Left hindlimb (tissue), 1 donor: Measurements from ENCODE around the gene NSUN3.
A peak's percentile ranks its signal among the peaks of the same experiment; 100 is the strongest.
"Not testable (repeated sequence)": the region's sequence is repeated elsewhere in the genome, so short reads cannot be mapped to it uniquely, and the experiment has no call there.

Experiments
- DNase-seq: peaks from one replicate; pipeline ENCODE4 v3.0.0-alpha.2; 2018

NSUN3 gene

GRCh38 chr3:94062513-94063404 lies at the start of gene NSUN3, which contains the start of gene DHFR2:
Gene NSUN3, plus strand, starts transcription at chr3:94063061. Its CDS starts 66 bp downstream, at chr3:94063127.
Gene DHFR2, minus strand, starts transcription at chr3:94062916. Its CDS starts 1,405 bp downstream, at chr3:94061511.
- DNase-seq: peak; percentile 96

GRCh38 chr3:94015025-94015424 lies 47.8 kb upstream of the NSUN3 start:
- no peak for DNase-seq

GRCh38 chr3:94019659-94020058 lies 43.2 kb upstream of the NSUN3 start:
- no peak for DNase-seq

GRCh38 chr3:94020293-94020692 lies 42.6 kb upstream of the NSUN3 start:
- DNase-seq: no peak

GRCh38 chr3:94024385-94024784 lies 38.5 kb upstream of the NSUN3 start:
- no peak for DNase-seq

GRCh38 chr3:94026623-94027022 lies 36.2 kb upstream of the NSUN3 start:
- no peak for DNase-seq

GRCh38 chr3:94028093-94028837 lies 34.6 kb upstream of the NSUN3 start, which contains the start of gene STX19:
Gene STX19, minus strand, starts transcription at chr3:94028597. Its CDS starts 13,328 bp downstream, at chr3:94015269.
- DNase-seq: no peak

GRCh38 chr3:94036909-94037507 lies 25.9 kb upstream of the NSUN3 start:
- no peak for DNase-seq

GRCh38 chr3:94043285-94043684 lies 19.6 kb upstream of the NSUN3 start:
- DNase-seq: no peak

DNA sequence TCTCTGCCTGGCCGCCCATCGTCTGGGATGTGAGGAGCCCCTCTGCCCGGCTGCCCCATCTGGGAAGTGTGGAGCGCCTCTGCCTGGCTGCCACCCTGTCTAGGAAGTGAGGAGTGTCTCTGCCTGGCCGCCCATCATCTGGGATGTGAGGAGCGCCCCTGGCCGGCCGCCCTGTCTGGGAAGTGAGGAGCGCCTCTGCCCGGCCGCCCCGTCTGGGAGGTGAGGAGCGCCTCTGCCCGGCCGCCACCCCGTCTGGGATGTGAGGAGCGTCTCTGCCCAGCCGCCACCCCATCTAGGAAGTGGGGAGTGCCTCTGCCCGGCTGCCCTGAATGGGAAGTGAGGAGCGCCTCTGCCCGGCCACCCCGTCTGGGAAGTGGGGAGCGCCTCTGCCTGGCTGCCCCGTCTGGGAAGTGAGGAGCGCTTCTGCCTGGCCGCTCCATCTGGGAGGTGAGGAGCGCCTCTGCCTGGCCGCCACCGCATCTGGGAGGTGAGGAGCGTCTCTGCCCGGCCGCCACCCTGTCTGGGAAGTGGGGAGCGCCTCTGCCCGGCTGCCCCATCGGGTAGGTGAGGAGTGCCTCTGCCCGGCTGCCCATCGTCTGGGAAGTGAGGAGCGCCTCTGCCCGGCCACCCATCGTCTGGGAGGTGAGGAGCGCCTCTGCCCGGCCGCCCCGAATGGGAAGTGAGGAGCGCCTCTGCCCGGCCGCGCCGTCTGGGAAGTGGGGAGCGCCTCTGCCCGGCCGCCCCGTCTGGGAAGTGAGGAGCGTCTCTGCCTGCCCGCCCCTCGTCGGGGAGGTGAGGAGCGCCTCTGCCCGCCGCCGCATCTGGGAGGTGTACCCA lies 18.5 kb upstream of the NSUN3 start:
- not testable (repeated sequence) for DNase-seq

DNA sequence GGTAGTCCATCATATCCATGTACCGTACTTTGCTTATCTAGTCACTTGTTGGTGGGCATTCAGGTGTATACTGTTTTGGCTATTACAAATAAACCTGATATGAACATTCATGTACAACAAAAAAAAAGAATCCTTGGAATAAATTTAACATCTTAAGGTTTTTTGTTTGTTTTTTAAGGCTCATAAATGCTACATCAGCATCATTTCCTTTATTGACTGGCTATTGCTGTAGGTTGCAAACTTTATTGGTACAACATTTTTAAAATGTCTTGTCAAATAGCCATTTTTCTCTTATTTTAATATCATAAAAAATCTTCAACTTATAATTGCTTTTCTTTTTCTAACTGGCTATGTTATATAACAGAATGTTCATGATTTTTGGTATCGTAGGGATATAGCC lies 16.3 kb upstream of the NSUN3 start:
- DNase-seq: no peak

- no peak for DNase-seq
Measured at GRCh38 chr3:94049267-94049666, 13.6 kb upstream of the NSUN3 start.

GRCh38 chr3:94050546-94050945 lies 12.3 kb upstream of the NSUN3 start:
- DNase-seq: no peak

DNA sequence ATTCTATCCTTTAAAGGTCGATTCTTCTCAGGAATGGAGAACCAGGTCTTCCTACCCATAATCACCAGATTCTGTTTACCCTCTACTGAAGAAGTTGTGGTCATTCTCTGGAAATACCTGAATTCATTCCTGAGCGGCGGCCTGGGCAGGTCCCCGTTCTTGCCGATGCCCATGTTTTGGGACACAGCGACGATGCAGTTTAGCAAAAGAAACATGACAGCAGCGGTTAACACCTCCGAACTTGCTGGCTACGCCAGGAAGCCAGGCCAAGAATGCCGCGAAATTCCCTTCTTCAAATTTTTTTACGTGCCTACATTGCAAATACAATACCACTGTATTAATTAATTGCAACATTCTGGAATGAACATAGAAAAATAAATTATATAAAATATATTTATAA lies 1.6 kb upstream of the NSUN3 start:
- no peak for DNase-seq

- DNase-seq: no peak
Measured at GRCh38 chr3:94063496-94064119, 747 bp downstream of the NSUN3 start.

DNA sequence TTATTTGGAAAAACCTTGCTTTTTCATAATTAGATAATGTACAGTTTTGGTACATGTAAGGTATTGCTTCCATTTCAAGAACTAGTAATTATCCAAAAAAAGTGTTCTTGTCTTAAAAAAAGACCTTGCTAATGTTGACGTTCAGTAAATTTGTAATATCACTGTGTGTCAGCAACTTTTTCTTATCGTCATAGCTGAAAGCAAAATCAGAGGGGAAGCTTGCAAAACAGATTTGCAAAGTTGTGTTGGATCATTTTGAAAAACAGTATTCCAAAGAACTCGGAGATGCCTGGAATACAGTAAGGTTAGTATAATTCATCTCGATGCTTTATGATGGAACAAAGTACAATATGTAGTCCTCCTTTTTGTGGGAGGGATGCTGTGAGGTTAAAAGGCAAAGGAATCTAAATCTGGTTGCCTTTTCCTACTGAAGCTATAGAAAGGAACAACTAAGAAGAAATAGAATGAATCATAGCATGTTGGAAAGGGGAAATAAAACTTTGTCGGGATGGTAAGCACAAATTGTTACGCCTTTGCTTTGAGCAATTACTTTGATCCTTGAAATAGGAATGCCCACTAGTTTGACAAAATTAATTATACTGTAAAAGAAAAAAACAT lies 1.5 kb downstream of the NSUN3 start:
- no peak for DNase-seq

- DNase-seq: no peak
Measured at GRCh38 chr3:94065122-94065521, 2.3 kb downstream of the NSUN3 start.

DNA sequence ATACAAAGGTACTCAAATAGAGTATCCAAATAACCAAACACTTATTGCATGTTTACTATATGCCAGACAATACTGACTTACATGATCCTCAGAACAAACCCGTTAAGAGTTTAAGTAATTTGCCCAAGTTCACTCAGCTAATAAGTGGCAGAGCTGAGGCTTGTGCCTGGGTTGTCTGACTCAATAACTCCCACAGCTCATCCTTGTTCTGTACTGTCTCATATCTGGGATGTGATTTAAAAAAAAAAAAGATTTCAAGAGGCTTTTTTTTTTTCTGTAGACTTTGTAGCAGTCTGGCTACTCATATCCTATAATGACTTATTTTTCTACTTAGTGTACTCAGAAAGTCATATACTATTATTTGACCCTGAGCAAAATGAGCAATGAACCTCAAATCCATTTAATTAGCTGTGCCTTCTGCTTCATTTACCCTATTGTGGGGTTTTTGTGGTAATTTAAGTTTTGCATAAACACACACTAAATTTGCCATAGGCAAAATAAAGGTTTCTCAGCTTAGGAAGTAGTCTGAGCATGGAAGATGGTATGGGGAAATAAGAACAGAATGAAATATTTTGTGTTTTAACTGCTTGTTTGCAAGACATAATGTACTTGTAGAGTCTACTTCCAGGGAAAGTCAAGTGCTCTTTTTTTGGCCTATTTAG lies 3.1 kb downstream of the NSUN3 start:
- DNase-seq: no peak

DNA sequence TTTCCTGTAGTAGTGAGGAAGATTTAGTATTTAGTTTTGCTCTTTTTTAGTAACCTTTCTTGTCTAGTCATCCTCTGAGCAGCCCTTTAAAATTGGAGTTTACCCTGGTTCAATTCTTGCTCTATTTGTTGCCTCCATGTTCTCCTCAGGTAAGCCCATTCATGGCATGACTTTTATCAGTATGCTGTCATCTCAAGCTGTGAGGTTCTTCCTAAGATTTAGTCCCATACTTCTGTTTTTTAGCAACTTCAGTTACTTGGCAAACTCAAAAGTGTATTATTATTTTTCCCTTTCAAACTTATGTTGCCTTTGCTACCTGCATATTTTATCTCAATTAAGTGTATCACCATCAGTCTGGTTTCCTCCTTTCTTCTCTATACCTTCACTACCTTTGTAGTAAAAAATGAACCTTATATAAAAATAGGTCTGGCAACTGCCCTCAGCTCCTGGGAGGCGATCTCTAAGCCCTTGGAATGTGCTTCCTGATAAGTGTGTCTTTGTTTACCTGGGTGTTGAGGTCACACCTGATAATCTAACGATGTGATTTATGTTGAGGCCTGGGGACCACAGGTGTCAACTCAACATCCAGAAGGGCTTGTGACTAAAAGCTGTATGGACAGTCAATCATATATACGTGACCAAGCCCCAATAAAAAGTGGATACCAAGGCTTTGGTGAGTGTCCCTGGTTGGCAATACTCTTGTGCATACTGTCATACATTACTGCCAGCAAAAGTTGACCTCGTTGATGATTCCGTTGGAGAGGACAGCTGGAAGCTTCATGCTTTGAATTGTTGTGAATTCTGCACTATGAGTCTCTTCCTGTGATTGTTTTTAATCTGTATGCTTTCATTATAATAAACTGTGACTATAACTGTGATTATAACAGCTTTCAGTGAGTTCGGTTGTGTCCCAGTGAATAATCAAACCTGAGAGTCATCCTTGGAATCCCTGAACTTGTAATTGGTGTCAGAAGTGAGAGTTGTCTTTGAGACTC lies 3.9 kb downstream of the NSUN3 start:
- DNase-seq: no peak
